ENCODE measurements around the gene CNTFR.

GRCh38 chr9:34566972-34567371, 22.6 kb downstream of the CNTFR start:
- no peak for TF ChIP-seq CTCF (IDR thresholded peaks at IDR 0.05 in 4 of 5, conservative IDR thresholded peaks at IDR 0.05 in 1 of 5)
- no peak for TF ChIP-seq POLR2A (IDR thresholded peaks at IDR 0.05)
